Neuronal stem cell (in vitro differentiated cells): ENCODE results near the gene NDST1.

Experiments
- DNase-seq: peaks from one replicate; pipeline ENCODE4 v3.0.0-alpha.2; 2013; ENCODE audit warnings: low spot score
- H2AFZ ChIP-seq: one replicate; pipeline ENCODE4 v1.6.1; 2013; ENCODE audit warnings: mild to moderate bottlenecking, low read length, inconsistent platforms
- H2AK5ac ChIP-seq: 2 replicates; pipeline ENCODE4 v1.6.1; 2013; ENCODE audit warnings: low read depth, mild to moderate bottlenecking, inconsistent platforms, low read length, moderate library complexity, mixed read lengths
- H2BK120ac ChIP-seq: 2 replicates; pipeline ENCODE4 v1.6.1; 2013; ENCODE audit warnings: low read depth, mild to moderate bottlenecking, inconsistent platforms, low read length, moderate library complexity, mixed read lengths
- H2BK12ac ChIP-seq: one replicate; pipeline ENCODE4 v1.6.1; 2013; ENCODE audit warnings: low read length, inconsistent platforms
- H2BK15ac ChIP-seq: 2 replicates; pipeline ENCODE4 v1.6.1; 2013; ENCODE audit warnings: mild to moderate bottlenecking, low read length, inconsistent platforms, mixed read lengths
- H2BK5ac ChIP-seq: one replicate; pipeline ENCODE4 v1.6.1; 2013; ENCODE audit warnings: inconsistent platforms, mild to moderate bottlenecking, low read length, moderate library complexity
- H3K14ac ChIP-seq: one replicate; pipeline ENCODE4 v1.6.1; 2013; ENCODE audit warnings: low read length, inconsistent platforms
- H3K18ac ChIP-seq: 2 replicates; pipeline ENCODE4 v1.6.1; 2013; ENCODE audit warnings: low read length, inconsistent platforms
- H3K23ac ChIP-seq: 2 replicates; pipeline ENCODE4 v1.6.1; 2013; ENCODE audit warnings: low read depth, mild to moderate bottlenecking, mixed read lengths, low read length, inconsistent platforms; ENCODE audit not compliant: poor library complexity
- H3K27ac ChIP-seq: replicated peaks from 3 replicates; pipeline ENCODE4 v1.5.1; 2013; ENCODE audit warnings: low read length, inconsistent platforms
- H3K27me3 ChIP-seq, 3 experiments: 2 replicates each; pipeline ENCODE4 v1.6.1; 2013; ENCODE audit warnings: low read length in 3 of 3, mild to moderate bottlenecking in 2 of 3, inconsistent platforms in 1 of 3, low read depth in 1 of 3, mixed read lengths in 1 of 3, moderate library complexity in 1 of 3; ENCODE audit not compliant: control insufficient read depth in 3 of 3, insufficient read depth in 3 of 3
- H3K36me3 ChIP-seq, 2 donors: replicated peaks in 1 of 2; 2 replicates each; pipeline ENCODE4 v1.6.1; 2013; ENCODE audit warnings: low read length in 2 of 2; ENCODE audit not compliant: control insufficient read depth in 2 of 2, insufficient read depth in 2 of 2
- H3K4ac ChIP-seq: 2 replicates; pipeline ENCODE4 v1.6.1; 2013; ENCODE audit warnings: inconsistent platforms, mild to moderate bottlenecking, low read length, moderate library complexity
- H3K4me1 ChIP-seq, 2 donors: 1 replicate in 1 of 2; 2 replicates in 1 of 2; pipeline ENCODE4 v1.6.1; 2013; ENCODE audit warnings: low read length in 2 of 2, low read depth in 1 of 2; ENCODE audit not compliant: control insufficient read depth in 2 of 2, insufficient read depth in 1 of 2
- H3K4me2 ChIP-seq: one replicate; pipeline ENCODE4 v1.6.1; 2013; ENCODE audit warnings: mild to moderate bottlenecking, low read length, inconsistent platforms; ENCODE audit not compliant: insufficient read depth, poor library complexity, severe bottlenecking
- H3K4me3 ChIP-seq, 2 donors: 2 replicates each; pipeline ENCODE4 v1.5.1; 2013; ENCODE audit warnings: low read length in 2 of 2, mild to moderate bottlenecking in 2 of 2, inconsistent platforms in 1 of 2, moderate library complexity in 1 of 2
- H3K79me1 ChIP-seq: one replicate; pipeline ENCODE4 v1.6.1; 2013; ENCODE audit warnings: low read depth, mild to moderate bottlenecking, inconsistent platforms, low read length, moderate library complexity
- H3K9ac ChIP-seq: one replicate; pipeline ENCODE4 v1.6.1; 2013; ENCODE audit warnings: mild to moderate bottlenecking, low read depth, low read length, inconsistent platforms; ENCODE audit not compliant: poor library complexity
- H3K9me3 ChIP-seq, 2 donors: replicated peaks in 1 of 2; 2 replicates each; pipeline versions ENCODE3 to v1.6.1; 2013; ENCODE audit warnings: low read length in 2 of 2, mild to moderate bottlenecking in 2 of 2, inconsistent platforms in 1 of 2, low read depth in 1 of 2, mixed read lengths in 1 of 2, moderate library complexity in 1 of 2; ENCODE audit not compliant: control insufficient read depth in 2 of 2, insufficient read depth in 1 of 2
- H4K8ac ChIP-seq: one replicate; pipeline ENCODE4 v1.6.1; 2013; ENCODE audit warnings: low read depth, mild to moderate bottlenecking, inconsistent platforms, low read length, moderate library complexity
- H4K91ac ChIP-seq: one replicate; pipeline ENCODE4 v1.6.1; 2013; ENCODE audit warnings: low read length, low read depth, mild to moderate bottlenecking, inconsistent platforms; ENCODE audit not compliant: poor library complexity
- WGBS, 2 donors: extraction: QIAGEN DNeasy Blood & Tissue Kit; methylation state at CpG; one replicate each; pipeline ENCODE4 v1.1.7; 2013; ENCODE audit warnings: missing lambda C conversion rate in 2 of 2, mixed read lengths in 1 of 2; ENCODE audit not compliant: insufficient read length in 2 of 2, insufficient replicate concordance in 1 of 2; ENCODE audit errors: extremely low coverage in 2 of 2; 5-methylcytosine and 5-hydroxymethylcytosine counted together

The NDST1 gene

DNA sequence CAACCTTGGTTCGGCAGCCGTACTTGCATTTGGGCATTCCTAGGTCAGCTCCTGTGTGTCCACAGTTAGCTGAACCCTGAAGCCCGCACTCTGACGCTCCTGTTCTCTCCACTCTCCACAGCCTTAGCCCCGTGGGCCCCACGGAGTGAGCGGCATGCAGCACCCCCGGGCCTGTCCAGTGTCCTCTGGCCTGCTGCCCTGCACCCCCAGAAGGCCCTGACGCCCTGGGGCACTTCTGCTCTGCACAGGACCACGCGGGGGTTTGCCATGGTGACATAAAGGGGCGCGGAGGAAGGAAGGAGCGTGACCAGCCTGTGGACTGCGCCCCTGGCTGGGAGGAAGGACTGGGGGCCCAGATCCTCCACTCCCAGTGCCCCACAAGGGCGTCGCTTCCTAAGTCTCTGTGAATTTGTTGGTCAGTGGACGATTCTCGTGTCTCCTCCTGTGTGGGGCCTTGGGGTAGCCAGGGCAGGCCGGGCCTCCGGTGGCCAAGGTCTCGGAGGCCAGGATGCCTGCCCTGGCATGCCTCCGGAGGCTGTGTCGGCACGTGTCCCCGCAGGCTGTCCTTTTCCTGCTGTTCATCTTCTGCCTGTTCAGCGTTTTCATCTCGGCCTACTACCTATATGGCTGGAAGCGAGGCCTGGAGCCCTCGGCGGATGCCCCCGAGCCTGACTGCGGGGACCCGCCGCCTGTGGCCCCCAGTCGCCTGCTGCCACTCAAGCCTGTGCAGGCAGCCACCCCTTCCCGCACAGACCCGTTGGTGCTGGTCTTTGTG lies 13.0 kb downstream of the NDST1 start:
- H2BK12ac ChIP-seq: peak overlapping the region; percentile 85
- H3K4me1 ChIP-seq: peaks cover 10 to 20% of the 10 kb centered on the region in 2 donors
- no CpG with 5 or more reads among the region's 38 CpGs for WGBS, 2 donors
- no peak overlapping the region for H4K91ac ChIP-seq
- H3K27ac ChIP-seq: no peak overlapping the region
- DNase-seq: no peak
- no peak overlapping the region for H3K9ac ChIP-seq
- H3K4me2 ChIP-seq: no peak overlapping the region
- H3K27me3 ChIP-seq: no peaks in the 10 kb centered on the region
- H3K36me3 ChIP-seq: peaks cover 13 to 70% of the 10 kb centered on the region in 2 donors
- peaks cover 27% of the 10 kb centered on the region for H3K79me1 ChIP-seq
- no peak overlapping the region for H4K8ac ChIP-seq
- H2AK5ac ChIP-seq: peak overlapping the region; percentile 43
- H3K23ac ChIP-seq: peak overlapping the region; percentile 69
- no peak overlapping the region for H2AFZ ChIP-seq
- H2BK5ac ChIP-seq: peak overlapping the region; percentile 48
- no peaks in the 10 kb centered on the region for H3K9me3 ChIP-seq
- H2BK15ac ChIP-seq: no peak overlapping the region
- H3K4ac ChIP-seq: no peak overlapping the region
- no peak overlapping the region for H3K18ac ChIP-seq
- H3K14ac ChIP-seq: no peak overlapping the region
- no peak overlapping the region for H3K4me3 ChIP-seq
- peak overlapping the region; percentile 73 for H2BK120ac ChIP-seq

DNA sequence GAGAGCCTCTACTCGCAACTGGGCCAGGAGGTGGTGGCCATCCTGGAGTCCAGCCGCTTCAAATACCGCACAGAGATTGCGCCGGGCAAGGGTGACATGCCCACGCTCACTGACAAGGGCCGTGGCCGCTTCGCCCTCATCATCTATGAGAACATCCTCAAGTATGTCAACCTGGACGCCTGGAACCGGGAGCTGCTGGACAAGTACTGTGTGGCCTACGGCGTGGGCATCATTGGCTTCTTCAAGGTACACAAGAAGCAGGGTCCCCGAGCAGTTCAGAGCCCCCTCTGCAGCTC lies 13.5 kb downstream of the NDST1 start:
- H4K8ac ChIP-seq: no peak overlapping the region
- no peak overlapping the region for H3K23ac ChIP-seq
- no peak overlapping the region for H2AFZ ChIP-seq
- H3K4me2 ChIP-seq: no peak overlapping the region
- H3K4me1 ChIP-seq: peaks cover 10 to 20% of the 10 kb centered on the region in 2 donors
- H2AK5ac ChIP-seq: peak overlapping the region; percentile 43
- no peak overlapping the region for H3K9ac ChIP-seq
- no peak overlapping the region for H3K27ac ChIP-seq
- H3K18ac ChIP-seq: no peak overlapping the region
- no peak overlapping the region for H3K4me3 ChIP-seq
- no peak overlapping the region for H2BK15ac ChIP-seq
- no peak for DNase-seq
- peaks cover 13 to 73% of the 10 kb centered on the region in 2 donors for H3K36me3 ChIP-seq
- H3K9me3 ChIP-seq: no peaks in the 10 kb centered on the region
- no peak overlapping the region for H2BK12ac ChIP-seq
- no CpG with 5 or more reads among the region's 14 CpGs for WGBS, 2 donors
- no peak overlapping the region for H4K91ac ChIP-seq
- no peak overlapping the region for H3K4ac ChIP-seq
- H2BK5ac ChIP-seq: peak overlapping the region; percentile 48
- peak overlapping the region; percentile 73 for H2BK120ac ChIP-seq
- H3K14ac ChIP-seq: no peak overlapping the region
- H3K79me1 ChIP-seq: peaks cover 25% of the 10 kb centered on the region
- H3K27me3 ChIP-seq: no peaks in the 10 kb centered on the region

DNA sequence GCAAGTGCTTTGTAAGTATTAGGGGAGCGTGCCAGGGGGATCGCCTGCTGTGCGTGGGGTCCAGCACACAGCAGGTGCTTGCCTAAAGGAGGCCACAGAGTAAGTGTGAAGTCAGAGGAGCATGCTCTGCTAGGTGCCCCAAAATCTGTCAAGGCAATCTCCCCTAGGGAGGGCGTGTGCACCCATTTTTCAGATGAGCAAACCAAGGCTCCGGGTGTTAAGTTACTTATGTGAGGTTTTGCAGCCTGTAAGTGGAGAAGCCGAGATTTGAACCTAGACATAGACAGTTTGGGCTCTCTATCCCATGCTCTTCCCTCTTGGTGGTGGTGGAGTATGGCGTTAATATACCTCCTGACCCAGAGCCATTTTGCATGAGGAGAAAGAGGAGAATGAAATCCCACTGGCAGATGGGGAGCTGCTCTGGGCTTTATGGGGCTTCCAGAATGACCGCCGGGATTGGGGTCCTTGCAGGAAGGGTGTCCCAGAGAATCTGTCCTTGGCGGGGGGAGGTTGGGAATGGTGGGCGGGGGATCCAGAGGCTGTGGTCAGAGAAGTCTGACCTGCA lies 14.1 kb downstream of the NDST1 start:
- H3K36me3 ChIP-seq: peaks cover 14 to 79% of the 10 kb centered on the region in 2 donors
- WGBS, 2 donors: no CpG with 5 or more reads among the region's 11 CpGs

DNA sequence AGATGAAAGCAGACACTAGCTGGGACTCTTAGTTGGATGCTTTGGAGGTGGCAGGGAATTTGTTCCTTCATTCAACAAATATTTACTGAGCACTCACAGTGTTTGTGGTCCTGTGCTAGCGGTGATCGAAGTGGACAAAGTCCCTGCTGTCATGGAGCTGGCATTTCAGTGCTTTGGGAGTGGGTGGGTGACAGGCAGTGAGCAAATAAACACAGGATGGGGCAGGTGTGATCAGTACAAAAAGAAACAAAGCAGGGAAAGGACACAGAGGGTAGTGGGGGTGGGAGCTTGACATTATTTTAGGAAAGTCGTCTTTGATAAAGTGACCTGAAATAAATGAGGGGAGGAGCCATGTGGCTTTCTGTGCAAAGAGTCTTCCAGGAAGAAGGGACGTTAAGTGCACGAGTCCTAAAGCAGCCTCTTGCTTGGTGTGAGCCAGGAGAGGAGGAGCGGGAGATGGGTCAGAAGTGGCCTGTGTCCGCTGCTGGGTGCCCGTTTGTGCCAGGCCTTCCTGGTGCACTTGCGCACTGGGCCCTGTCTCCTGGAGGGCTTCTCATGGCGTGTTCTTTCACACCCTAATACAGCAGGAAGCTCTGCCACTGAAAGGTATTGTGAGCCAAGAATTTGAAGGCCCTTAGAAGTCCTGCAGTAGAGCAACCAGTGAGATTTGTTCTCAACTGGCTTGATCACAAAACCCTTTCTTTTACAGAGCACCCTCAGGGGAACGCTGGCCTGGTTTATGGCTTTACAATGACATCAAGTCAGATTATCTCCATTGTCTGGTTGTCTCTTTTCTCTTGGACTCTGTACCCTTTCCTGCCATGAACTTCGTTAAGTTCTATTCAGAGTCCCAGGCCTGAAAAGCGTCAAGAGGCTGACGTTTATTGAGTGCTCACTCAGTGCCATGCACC lies 14.8 kb downstream of the NDST1 start:
- Histone ChIP-seq H3K9me3 (no peaks in the 10 kb centered on the region), H2AK5ac (no peak overlapping the region), H3K4me2 (no peak overlapping the region), H3K9ac (peak overlapping the region; percentile 53), H3K18ac (no peak overlapping the region), H2BK5ac (no peak overlapping the region), H3K4ac (no peak overlapping the region), H3K4me3 (no peak overlapping the region), H3K14ac (peak overlapping the region; percentile 76), H3K23ac (no peak overlapping the region), H2AFZ (no peak overlapping the region), H2BK15ac (no peak overlapping the region), H2BK12ac (no peak overlapping the region), H3K36me3 (peaks cover 19 to 86% of the 10 kb centered on the region in 2 donors), H3K27me3 (no peaks in the 10 kb centered on the region), H4K8ac (no peak overlapping the region), H4K91ac (no peak overlapping the region), H2BK120ac (no peak overlapping the region), H3K79me1 (peaks cover 23% of the 10 kb centered on the region), H3K27ac (no peak overlapping the region), H3K4me1 (peaks cover 10 to 20% of the 10 kb centered on the region in 2 donors)
- no CpG with 5 or more reads among the region's 14 CpGs for WGBS, 2 donors
- no peak for DNase-seq

More for the DNA sequence above, 14.1 kb downstream of the NDST1 start:
- Histone ChIP-seq H3K23ac (no peak overlapping the region), H4K91ac (no peak overlapping the region), H3K4me3 (no peak overlapping the region), H2BK120ac (no peak overlapping the region), H3K9me3 (no peaks in the 10 kb centered on the region), H3K27ac (no peak overlapping the region), H2BK15ac (no peak overlapping the region), H2BK5ac (peak overlapping the region; percentile 17), H4K8ac (no peak overlapping the region), H2AFZ (no peak overlapping the region), H3K4me1 (peaks cover 10 to 20% of the 10 kb centered on the region in 2 donors), H2BK12ac (peak overlapping the region; percentile 27), H3K79me1 (peaks cover 23% of the 10 kb centered on the region), H3K4ac (no peak overlapping the region), H3K9ac (peak overlapping the region; percentile 47), H3K18ac (no peak overlapping the region), H3K4me2 (no peak overlapping the region), H3K27me3 (no peaks in the 10 kb centered on the region), H2AK5ac (no peak overlapping the region), H3K14ac (no peak overlapping the region)
- DNase-seq: no peak
